ENCODE results near the gene KCTD18. TPM values are rescaled to one million over a fixed set of nuclear protein-coding genes. Genes with fewer than 3 reads are reported as not detected.

KCTD18 gene
- total RNA-seq, 2 experiments from 2014 or later = 17.7 to 18.9 TPM

- no peaks in the 10 kb centered on the region for H3K9me3 Mint-ChIP-seq
- no peak overlapping the region for H3K27ac Mint-ChIP-seq
- H3K4me1 Mint-ChIP-seq = peaks cover 6% of the 10 kb centered on the region
- no peaks in the 10 kb centered on the region for H3K36me3 Mint-ChIP-seq
- DNase-seq = no peak
- no peaks in the 10 kb centered on the region for H3K27me3 Mint-ChIP-seq
- H3K4me3 Mint-ChIP-seq = no peak overlapping the region
These were observed 54.7 kb downstream of the KCTD18 start for GRCh38 chr2:200454927-200455801.

- Mint-ChIP-seq H3K27me3 (no peaks in the 10 kb centered on the region), H3K27ac (no peak overlapping the region), H3K36me3 (no peaks in the 10 kb centered on the region), H3K9me3 (no peaks in the 10 kb centered on the region), H3K4me3 (no peak overlapping the region), H3K4me1 (peaks cover 6% of the 10 kb centered on the region)
- DNase-seq = no peak
These were observed 55.9 kb downstream of the KCTD18 start for GRCh38 chr2:200453853-200454534.

GRCh38 chr2:200453142-200453852, 56.6 kb downstream of the KCTD18 start:
- DNase-seq = no peak
- H3K27me3 Mint-ChIP-seq = no peaks in the 10 kb centered on the region
- no peak overlapping the region for H3K4me3 Mint-ChIP-seq
- no peaks in the 10 kb centered on the region for H3K9me3 Mint-ChIP-seq
- H3K36me3 Mint-ChIP-seq = no peaks in the 10 kb centered on the region
- peaks cover 12% of the 10 kb centered on the region for H3K4me1 Mint-ChIP-seq
- H3K27ac Mint-ChIP-seq = no peak overlapping the region

- Mint-ChIP-seq H3K9me3 (no peaks in the 10 kb centered on the region), H3K4me1 (peaks cover 14% of the 10 kb centered on the region), H3K27me3 (no peaks in the 10 kb centered on the region), H3K4me3 (no peak overlapping the region), H3K27ac (no peak overlapping the region), H3K36me3 (no peaks in the 10 kb centered on the region)
- no peak for DNase-seq
These were observed 57.5 kb downstream of the KCTD18 start for GRCh38 chr2:200452377-200452776.

- H3K9me3 Mint-ChIP-seq = no peaks in the 10 kb centered on the region
- H3K4me3 Mint-ChIP-seq = no peak overlapping the region
- no peaks in the 10 kb centered on the region for H3K36me3 Mint-ChIP-seq
- H3K27ac Mint-ChIP-seq = no peak overlapping the region
- peaks cover 23% of the 10 kb centered on the region for H3K4me1 Mint-ChIP-seq
- H3K27me3 Mint-ChIP-seq = no peaks in the 10 kb centered on the region
- DNase-seq = no peak
These were observed 58.4 kb downstream of the KCTD18 start for GRCh38 chr2:200451511-200451910.

- H3K4me3 Mint-ChIP-seq = no peak overlapping the region
- no peak for DNase-seq
- no peak overlapping the region for H3K27ac Mint-ChIP-seq
- no peaks in the 10 kb centered on the region for H3K9me3 Mint-ChIP-seq
- peaks cover 27% of the 10 kb centered on the region for H3K4me1 Mint-ChIP-seq
- no peaks in the 10 kb centered on the region for H3K36me3 Mint-ChIP-seq
- H3K27me3 Mint-ChIP-seq = no peaks in the 10 kb centered on the region
These were observed 59.6 kb downstream of the KCTD18 start for GRCh38 chr2:200450288-200450687.

- Mint-ChIP-seq H3K27me3 (no peaks in the 10 kb centered on the region), H3K4me3 (no peak overlapping the region), H3K36me3 (no peaks in the 10 kb centered on the region), H3K4me1 (peaks cover 25% of the 10 kb centered on the region), H3K9me3 (no peaks in the 10 kb centered on the region), H3K27ac (no peak overlapping the region)
- no peak for DNase-seq
These were observed 60.7 kb downstream of the KCTD18 start for GRCh38 chr2:200449149-200449548.

GRCh38 chr2:200448455-200448854, 61.4 kb downstream of the KCTD18 start:
- Mint-ChIP-seq H3K36me3 (no peaks in the 10 kb centered on the region), H3K27ac (peak overlapping the region; percentile 21), H3K4me1 (peaks cover 25% of the 10 kb centered on the region), H3K27me3 (no peaks in the 10 kb centered on the region), H3K9me3 (no peaks in the 10 kb centered on the region), H3K4me3 (no peak overlapping the region)
- DNase-seq = no peak

GRCh38 chr2:200447139-200447855, 62.6 kb downstream of the KCTD18 start:
- Mint-ChIP-seq H3K4me3 (no peak overlapping the region), H3K9me3 (no peaks in the 10 kb centered on the region), H3K36me3 (no peaks in the 10 kb centered on the region), H3K27ac (peak overlapping the region; percentile 80), H3K4me1 (peaks cover 25% of the 10 kb centered on the region), H3K27me3 (no peaks in the 10 kb centered on the region)
- no peak for DNase-seq

GRCh38 chr2:200446612-200447011, 63.3 kb downstream of the KCTD18 start:
- no peak overlapping the region for H3K4me3 Mint-ChIP-seq
- no peak for DNase-seq
- no peaks in the 10 kb centered on the region for H3K36me3 Mint-ChIP-seq
- H3K27ac Mint-ChIP-seq = peak overlapping the region; percentile 80
- no peaks in the 10 kb centered on the region for H3K27me3 Mint-ChIP-seq
- H3K4me1 Mint-ChIP-seq = peaks cover 25% of the 10 kb centered on the region
- no peaks in the 10 kb centered on the region for H3K9me3 Mint-ChIP-seq

GRCh38 chr2:200445284-200445683, 64.6 kb downstream of the KCTD18 start:
- Mint-ChIP-seq H3K36me3 (no peaks in the 10 kb centered on the region), H3K4me3 (no peak overlapping the region), H3K9me3 (no peaks in the 10 kb centered on the region), H3K4me1 (peaks cover 25% of the 10 kb centered on the region), H3K27ac (no peak overlapping the region), H3K27me3 (no peaks in the 10 kb centered on the region)
- no peak for DNase-seq

GRCh38 chr2:200444530-200444929, 65.3 kb downstream of the KCTD18 start:
- no peaks in the 10 kb centered on the region for H3K36me3 Mint-ChIP-seq
- no peak overlapping the region for H3K4me3 Mint-ChIP-seq
- H3K4me1 Mint-ChIP-seq = peaks cover 25% of the 10 kb centered on the region
- no peaks in the 10 kb centered on the region for H3K27me3 Mint-ChIP-seq
- no peak for DNase-seq
- no peaks in the 10 kb centered on the region for H3K9me3 Mint-ChIP-seq
- no peak overlapping the region for H3K27ac Mint-ChIP-seq

- H3K27ac Mint-ChIP-seq = no peak overlapping the region
- H3K36me3 Mint-ChIP-seq = no peaks in the 10 kb centered on the region
These were observed 66.0 kb downstream of the KCTD18 start for GRCh38 chr2:200443916-200444315.

GRCh38 chr2:200443376-200443775, 66.5 kb downstream of the KCTD18 start:
- DNase-seq = no peak
- H3K4me1 Mint-ChIP-seq = peaks cover 18% of the 10 kb centered on the region
- H3K4me3 Mint-ChIP-seq = no peak overlapping the region
- H3K27ac Mint-ChIP-seq = no peak overlapping the region
- no peaks in the 10 kb centered on the region for H3K27me3 Mint-ChIP-seq
- no peaks in the 10 kb centered on the region for H3K9me3 Mint-ChIP-seq
- H3K36me3 Mint-ChIP-seq = no peaks in the 10 kb centered on the region

More at GRCh38 chr2:200443916-200444315, 66.0 kb downstream of the KCTD18 start:
- Mint-ChIP-seq H3K4me1 (peaks cover 23% of the 10 kb centered on the region), H3K9me3 (no peaks in the 10 kb centered on the region), H3K27me3 (no peaks in the 10 kb centered on the region), H3K4me3 (no peak overlapping the region)
- DNase-seq = no peak

GRCh38 chr2:200442471-200442870, 67.4 kb downstream of the KCTD18 start:
- Mint-ChIP-seq H3K4me3 (no peak overlapping the region), H3K9me3 (no peaks in the 10 kb centered on the region), H3K27me3 (no peaks in the 10 kb centered on the region), H3K4me1 (peaks cover 17% of the 10 kb centered on the region), H3K36me3 (no peaks in the 10 kb centered on the region), H3K27ac (no peak overlapping the region)
- no peak for DNase-seq

Measured in activated naive CD8-positive, alpha-beta T cell treated with anti-CD3 and anti-CD28 coated beads for 36 hours (primary cell).